GM06990 (cell line): ENCODE measurements around the gene LRCH1.
A peak's percentile ranks its signal among the peaks of the same experiment; 100 is the strongest.

ENCODE experiments used
- DNase-seq: peaks from one replicate; pipeline ENCODE4 v3.0.0-alpha.2; 2011; ENCODE audit not compliant: insufficient read length; ENCODE audit errors: extremely low read depth
- H3K27me3 ChIP-seq: replicated peaks from 2 replicates; pipeline ENCODE4 v1.6.0; 2011; ENCODE audit warnings: low read length; ENCODE audit not compliant: control insufficient read depth, insufficient read depth
- H3K36me3 ChIP-seq: 2 replicates; pipeline ENCODE4 v1.5.1; 2011; ENCODE audit warnings: low read length; ENCODE audit not compliant: control insufficient read depth, insufficient read depth
- H3K4me3 ChIP-seq: replicated peaks from 2 replicates; pipeline ENCODE4 v1.5.1; 2011; ENCODE audit warnings: low read depth, mild to moderate bottlenecking, control low read depth, low read length
- TF ChIP-seq, protein P1 (sequence below): IDR thresholded peaks from 2 replicates; pipeline ENCODE4 v1.5.1; 2011; ENCODE audit warnings: low read length, control low read depth, mild to moderate bottlenecking, inconsistent platforms; ENCODE audit not compliant: insufficient read depth, poor library complexity, severe bottlenecking

The LRCH1 gene

DNA sequence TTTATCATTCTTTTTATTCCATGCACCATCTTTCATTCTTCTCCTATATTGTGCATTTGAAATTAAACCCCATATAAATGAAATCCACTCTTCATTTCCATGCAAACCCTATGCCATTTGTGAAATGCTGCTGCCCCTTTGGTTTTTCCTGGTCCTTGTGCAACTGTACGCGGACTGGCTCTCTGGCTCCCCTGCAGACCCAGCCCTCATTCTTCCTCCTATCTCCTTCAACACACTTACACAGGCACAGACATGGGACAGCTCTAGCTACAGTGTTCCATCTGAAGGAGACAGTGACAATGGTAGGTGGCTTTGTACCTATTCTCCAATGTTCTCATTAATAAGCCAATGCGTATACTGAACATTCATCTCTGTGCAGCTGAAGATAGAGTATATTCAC, 162.4 kb downstream of the LRCH1 start:
- Histone ChIP-seq H3K36me3 (peaks cover 8% of the 10 kb centered on the region), H3K27me3 (no peaks in the 10 kb centered on the region), H3K4me3 (no peak overlapping the region)
- DNase-seq, result no peak
- TF ChIP-seq, protein P1, sequence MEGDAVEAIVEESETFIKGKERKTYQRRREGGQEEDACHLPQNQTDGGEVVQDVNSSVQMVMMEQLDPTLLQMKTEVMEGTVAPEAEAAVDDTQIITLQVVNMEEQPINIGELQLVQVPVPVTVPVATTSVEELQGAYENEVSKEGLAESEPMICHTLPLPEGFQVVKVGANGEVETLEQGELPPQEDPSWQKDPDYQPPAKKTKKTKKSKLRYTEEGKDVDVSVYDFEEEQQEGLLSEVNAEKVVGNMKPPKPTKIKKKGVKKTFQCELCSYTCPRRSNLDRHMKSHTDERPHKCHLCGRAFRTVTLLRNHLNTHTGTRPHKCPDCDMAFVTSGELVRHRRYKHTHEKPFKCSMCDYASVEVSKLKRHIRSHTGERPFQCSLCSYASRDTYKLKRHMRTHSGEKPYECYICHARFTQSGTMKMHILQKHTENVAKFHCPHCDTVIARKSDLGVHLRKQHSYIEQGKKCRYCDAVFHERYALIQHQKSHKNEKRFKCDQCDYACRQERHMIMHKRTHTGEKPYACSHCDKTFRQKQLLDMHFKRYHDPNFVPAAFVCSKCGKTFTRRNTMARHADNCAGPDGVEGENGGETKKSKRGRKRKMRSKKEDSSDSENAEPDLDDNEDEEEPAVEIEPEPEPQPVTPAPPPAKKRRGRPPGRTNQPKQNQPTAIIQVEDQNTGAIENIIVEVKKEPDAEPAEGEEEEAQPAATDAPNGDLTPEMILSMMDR, result no peak

DNA sequence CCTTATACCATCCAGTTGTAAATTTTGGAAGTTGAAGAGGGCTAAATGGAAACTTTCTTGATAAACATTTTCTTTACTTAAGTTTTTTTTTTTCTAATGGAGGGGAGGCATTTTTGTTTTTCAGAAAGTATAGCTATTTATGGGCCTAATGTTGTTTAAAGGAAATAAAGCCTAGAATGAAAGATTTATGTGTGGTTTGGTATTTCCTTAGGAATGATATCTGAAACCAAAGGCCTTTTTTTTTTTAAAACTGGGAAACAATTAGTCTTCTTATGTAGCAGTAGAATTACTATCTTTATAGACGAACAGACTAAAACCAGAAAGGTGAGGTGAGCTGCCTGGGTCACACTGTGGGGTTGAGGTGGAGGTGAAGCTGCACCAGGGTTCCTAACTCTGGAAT, 163.9 kb downstream of the LRCH1 start:
- TF ChIP-seq, protein P1, result no peak
- no peak for DNase-seq
- H3K4me3 ChIP-seq, result no peak overlapping the region

GRCh38 chr13:46717275-46717674, 164.3 kb downstream of the LRCH1 start:
- H3K27me3 ChIP-seq, result no peaks in the 10 kb centered on the region
- no peak overlapping the region for H3K4me3 ChIP-seq
- TF ChIP-seq, protein P1, result no peak
- no peak for DNase-seq
- peaks cover 6% of the 10 kb centered on the region for H3K36me3 ChIP-seq

More for the DNA sequence above, 163.9 kb downstream of the LRCH1 start:
- H3K36me3 ChIP-seq, result peaks cover 6% of the 10 kb centered on the region
- no peaks in the 10 kb centered on the region for H3K27me3 ChIP-seq

DNA sequence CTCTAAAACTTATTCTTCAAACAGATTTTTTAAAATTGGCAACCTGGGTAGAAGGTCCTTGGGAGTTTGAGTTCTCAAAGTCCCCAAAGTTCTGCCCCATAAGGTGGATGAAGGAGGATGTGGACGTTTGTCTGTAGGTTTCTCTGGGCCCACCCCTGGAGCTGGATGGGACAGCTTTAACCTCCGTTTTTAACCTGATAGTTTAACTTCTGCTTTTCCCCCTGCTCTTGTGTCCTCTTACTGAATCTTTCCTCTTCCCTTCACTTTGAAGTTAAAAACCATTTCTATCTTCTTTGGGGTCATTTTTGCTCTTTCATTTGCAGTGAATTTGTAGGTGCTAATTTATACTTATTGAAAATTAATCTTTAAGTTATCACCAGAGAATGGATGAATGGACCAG, 164.9 kb downstream of the LRCH1 start:
- Histone ChIP-seq H3K36me3 (peaks cover 4% of the 10 kb centered on the region), H3K4me3 (no peak overlapping the region), H3K27me3 (no peaks in the 10 kb centered on the region)
- no peak for DNase-seq
- TF ChIP-seq, protein P1, result no peak

DNA sequence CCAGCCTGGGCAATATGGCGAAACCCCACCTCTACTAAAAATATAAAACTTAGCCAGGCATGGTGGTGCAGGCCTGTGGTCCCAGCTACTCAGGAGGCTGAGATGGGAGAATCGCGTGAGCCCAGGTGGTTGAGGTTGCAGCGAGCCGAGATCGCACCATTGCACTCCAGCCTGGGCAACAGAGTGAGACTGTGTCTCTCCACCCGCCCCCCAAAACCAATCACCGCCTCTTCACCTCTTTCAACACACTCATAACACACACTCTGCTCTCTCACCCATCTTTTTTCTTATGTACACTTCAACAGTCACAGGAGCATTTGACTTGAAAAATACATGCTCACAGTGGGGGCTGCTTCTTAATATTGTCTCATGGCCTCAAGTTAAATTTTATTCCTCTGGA, 167.2 kb downstream of the LRCH1 start:
- Histone ChIP-seq H3K27me3 (no peaks in the 10 kb centered on the region), H3K36me3 (peaks cover 8% of the 10 kb centered on the region), H3K4me3 (no peak overlapping the region)
- TF ChIP-seq, protein P1, result no peak
- DNase-seq, result peak; percentile 60

- TF ChIP-seq, protein P1, result peak; percentile 50
- Histone ChIP-seq H3K27me3 (no peaks in the 10 kb centered on the region), H3K4me3 (no peak overlapping the region), H3K36me3 (peaks cover 8% of the 10 kb centered on the region)
- no peak for DNase-seq
Observed at GRCh38 chr13:46721054-46721453, 168.1 kb downstream of the LRCH1 start.
